Stimulated activated CD4-positive, alpha-beta T cell treated with anti-CD3 and anti-CD28 coated beads, Interleukin-15, amount 100 ng/mL, for 1 hour (primary cell): ENCODE results near the gene STAM2.
"Not testable (repeated sequence)": the region's sequence is repeated elsewhere in the genome, so short reads cannot be mapped to it uniquely, and the experiment has no call there.

Source experiments
- DNase-seq, 2 donors: peaks; one replicate each; pipeline ENCODE4 v3.0.0-alpha.2; 2020; ENCODE audit warnings: low read depth in 1 of 2, low spot score in 1 of 2

Gene STAM2

DNA sequence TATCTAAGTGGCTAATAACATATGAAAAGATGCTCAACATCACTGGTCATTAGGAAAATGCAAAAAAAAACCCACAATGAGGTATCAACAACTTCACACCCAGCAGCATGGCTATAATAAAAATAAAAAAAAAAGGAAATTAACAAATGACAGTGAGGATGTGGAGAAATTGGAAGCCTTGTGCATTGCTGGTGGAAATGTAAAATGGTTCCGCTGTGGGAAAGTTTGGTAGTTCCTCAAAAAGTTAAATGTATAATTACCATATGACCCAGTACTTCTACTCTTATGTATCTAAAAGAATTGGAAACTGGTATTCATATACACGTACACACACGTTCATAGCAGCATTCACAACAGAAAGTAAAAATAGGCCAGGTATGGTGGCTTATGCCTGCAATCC, 61.2 kb downstream of the STAM2 start:
- DNase-seq: no peak

DNA sequence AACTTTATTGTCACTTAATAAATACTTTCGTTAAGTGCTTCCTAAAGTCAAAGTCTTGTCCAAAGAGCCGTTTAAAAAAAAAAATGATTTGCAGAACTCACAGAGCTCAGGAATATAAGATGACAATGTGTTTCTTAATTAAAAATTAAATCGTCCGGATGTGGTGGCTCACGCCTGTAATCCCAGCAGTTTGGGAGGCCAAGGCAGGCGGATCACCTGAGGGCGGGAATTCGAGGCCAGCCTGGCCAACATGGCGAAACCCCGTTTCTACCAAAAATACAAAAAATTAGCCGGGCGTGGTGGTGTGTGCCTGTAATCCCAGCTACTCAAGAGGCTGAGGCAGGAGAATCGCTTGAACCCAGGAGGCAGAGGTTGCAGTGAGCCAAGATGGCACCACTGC, 68.4 kb downstream of the STAM2 start:
- not testable (repeated sequence) for DNase-seq

- no peak for DNase-seq
These were observed 69.1 kb downstream of the STAM2 start for GRCh38 chr2:152106464-152106863.

DNA sequence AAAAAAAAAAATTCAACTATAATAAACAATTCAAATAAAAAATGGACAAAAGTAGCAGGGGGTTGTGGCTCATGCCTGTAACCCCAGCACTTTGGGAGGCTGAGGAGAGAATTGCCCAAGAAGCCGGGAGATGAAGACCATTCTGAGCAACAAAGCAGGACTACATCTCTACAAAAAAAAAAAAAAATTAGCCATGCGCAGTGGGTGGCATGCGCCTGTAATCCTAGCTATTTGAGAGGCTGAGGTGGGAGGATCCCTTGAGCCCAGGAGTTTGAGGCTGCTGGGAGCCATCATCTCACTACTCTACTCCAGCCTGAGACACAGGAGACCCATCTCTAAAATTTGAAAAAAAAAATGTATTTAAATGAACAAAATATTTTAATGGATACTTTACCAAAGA, 72.3 kb downstream of the STAM2 start:
- no peak for DNase-seq

- DNase-seq: no peak
These were observed 74.6 kb downstream of the STAM2 start for GRCh38 chr2:152100961-152101360.

DNA sequence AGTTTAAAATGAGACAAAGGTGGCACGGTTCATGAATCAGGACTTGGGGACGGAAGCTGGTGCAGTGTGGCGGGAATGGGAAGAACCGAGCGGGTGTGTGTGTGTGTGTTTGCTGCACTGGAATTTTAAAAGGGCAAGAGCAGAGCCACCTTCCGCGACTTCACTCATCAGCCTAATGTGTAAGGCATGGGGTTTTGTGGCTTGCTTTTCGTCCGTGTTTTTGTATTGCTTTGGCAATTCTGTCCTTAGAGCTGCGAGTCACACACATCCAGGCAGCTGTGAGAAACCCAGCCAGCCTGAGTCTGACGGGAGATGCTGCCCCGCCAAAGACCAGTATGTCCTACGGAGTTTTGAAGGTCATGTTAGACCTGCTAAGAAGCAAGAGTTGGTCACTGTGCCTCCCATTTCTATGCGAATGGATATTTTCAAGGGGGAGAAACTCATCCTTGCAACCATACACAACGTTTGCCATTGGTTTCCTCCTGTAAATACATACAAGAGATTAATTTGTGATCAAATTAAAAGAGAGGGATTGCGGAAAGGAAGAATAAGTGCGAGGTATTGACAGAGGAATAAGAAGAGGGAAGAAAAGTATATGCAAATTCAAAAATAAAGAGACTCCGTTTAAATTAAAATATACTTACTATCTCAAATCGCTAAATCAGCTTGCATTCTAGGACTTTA, 76.1 kb downstream of the STAM2 start:
- DNase-seq: no peak

- DNase-seq: no peak
These were observed 76.8 kb downstream of the STAM2 start, which contains the start of gene CACNB4 for GRCh38 chr2:152098496-152099366. Gene CACNB4 (minus strand): TSS chr2:152099044.

GRCh38 chr2:152097801-152098495, 77.6 kb downstream of the STAM2 start:
- DNase-seq: no peak

GRCh38 chr2:152097290-152097800, 78.2 kb downstream of the STAM2 start:
- no peak for DNase-seq

DNA sequence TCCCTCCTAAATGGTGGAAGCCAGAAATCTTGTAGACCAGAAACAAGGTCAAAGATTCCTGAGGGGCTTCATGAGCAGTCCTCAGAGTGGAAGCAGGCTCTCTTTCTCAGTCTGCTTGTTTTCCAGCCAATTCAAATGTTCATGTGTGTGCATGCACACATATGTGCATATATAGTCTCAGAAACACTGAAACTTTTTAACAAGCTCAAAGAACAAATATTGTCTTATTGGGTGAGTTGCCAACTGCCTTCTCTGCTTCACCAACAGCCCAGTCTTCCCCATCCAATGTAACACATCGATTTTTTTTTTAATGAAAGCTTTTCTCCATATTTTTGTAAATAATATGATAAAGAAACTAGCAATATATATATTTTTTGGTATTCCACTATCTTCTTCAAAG, 80.4 kb downstream of the STAM2 start:
- no peak for DNase-seq

GRCh38 chr2:152094014-152094413, 81.5 kb downstream of the STAM2 start:
- DNase-seq: no peak

DNA sequence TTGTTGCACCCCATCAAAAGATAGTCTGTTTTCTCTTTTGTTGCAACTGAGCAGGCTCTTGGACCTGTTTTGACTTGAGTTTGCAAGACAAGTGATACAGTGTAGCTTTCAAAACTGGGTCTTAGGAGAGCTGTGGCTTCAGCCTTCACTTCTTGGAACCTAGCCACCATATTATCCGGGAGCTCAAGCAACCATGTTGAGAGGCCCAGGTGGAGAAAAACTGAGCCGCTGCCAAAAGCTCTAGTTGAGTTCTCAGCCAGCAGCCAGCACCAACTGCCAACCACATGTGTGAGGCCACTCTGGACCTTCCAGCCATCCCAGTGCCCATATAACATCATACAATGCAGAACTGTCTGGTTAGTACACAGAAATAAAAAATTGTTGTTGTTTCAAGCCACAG, 82.1 kb downstream of the STAM2 start:
- no peak for DNase-seq

DNA sequence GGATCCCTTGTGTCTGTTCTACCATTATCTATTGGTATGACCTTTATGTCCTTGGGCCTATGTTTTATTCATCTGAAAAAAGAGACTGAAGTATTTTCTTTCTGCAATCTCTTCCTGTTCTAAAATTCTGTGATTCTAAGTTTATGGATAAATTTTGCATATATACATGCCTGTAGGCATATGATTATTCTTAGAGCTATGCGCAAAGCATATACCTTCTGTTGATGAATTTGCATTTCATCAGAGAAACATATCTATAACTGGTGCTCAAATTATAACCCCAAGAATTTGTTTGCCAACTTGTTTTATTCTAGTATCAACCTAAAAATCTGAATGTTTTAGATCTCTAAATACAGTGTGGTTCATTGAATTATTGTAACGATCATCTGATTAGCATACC, 83.5 kb downstream of the STAM2 start:
- DNase-seq: no peak

- not testable (repeated sequence) for DNase-seq
These were observed 84.8 kb downstream of the STAM2 start for GRCh38 chr2:152090726-152091125.

GRCh38 chr2:152089238-152089637, 86.3 kb downstream of the STAM2 start:
- no peak for DNase-seq

DNA sequence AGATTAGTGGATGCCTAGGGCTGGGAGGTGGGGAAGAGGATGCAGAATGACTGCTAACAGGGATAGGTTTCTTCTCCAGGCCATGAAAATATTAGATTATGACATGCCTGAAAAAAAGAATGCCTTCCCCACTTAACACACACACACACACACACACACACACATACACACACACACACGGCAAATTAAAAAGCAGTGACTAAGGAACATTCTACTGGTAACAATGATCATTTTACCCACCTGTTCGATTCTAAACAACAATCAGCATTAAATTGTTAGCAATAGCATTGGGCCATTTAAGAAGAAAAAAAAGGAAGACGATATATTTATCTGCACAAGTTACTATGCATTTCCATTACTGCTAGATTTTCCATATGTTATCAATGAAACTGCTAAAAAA, 87.6 kb downstream of the STAM2 start:
- DNase-seq: no peak

GRCh38 chr2:152086231-152086630, 89.3 kb downstream of the STAM2 start:
- DNase-seq: no peak

- no peak for DNase-seq
These were observed 91.5 kb downstream of the STAM2 start for GRCh38 chr2:152084076-152084475.

DNA sequence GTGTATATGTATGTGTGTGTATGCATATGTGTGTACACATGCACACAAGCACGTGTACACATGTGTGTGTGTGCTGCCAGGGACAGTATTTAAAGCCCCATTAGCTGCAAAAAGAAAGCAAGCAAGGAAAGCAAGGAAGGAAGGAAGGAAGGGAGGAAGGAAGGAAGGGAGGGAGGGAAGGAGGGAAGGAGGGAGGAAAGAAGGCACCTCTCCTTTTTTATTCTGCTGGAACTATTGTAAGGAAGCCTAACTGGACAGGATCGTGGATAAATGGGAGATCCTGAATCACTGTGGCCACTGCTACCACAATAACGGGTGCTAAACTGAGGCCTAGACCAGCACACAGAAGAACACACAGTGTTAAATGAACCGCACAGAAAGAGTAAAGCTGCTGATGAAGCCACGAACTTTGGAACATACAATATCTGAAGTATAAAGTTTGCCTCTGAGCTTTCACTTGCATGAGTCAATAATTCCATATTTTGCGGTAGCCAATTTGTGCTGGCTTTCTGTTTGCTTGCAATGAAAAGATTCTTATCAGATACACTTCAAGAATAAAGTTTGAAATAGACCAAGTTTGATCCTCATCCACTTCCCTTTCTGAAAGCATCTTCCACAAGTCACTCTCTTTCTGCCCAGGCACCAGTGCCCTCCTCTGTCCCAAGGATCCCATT, 92.2 kb downstream of the STAM2 start:
- DNase-seq: no peak

GRCh38 chr2:152078662-152079061, 96.9 kb downstream of the STAM2 start:
- no peak for DNase-seq

DNA sequence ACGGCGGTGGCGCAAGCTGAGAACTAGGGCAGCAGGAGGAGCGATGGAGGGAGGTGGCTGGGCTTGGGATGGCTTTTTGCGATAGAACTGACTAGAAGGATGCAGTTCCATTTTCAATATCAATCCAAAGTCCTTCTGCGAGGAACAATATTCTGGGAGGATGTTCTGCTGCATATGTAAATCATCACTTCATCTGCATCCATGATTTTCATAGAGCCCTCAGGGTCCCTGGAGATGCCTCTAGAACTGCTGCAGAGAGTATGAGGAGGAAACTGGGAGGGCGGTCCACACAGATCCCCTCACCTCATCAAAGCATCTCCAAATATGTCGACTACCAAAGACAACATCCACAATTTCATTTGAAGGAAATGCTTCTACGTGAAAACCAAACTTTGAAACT, 97.5 kb downstream of the STAM2 start:
- no peak for DNase-seq
